ENCODE data around the gene GPR156. TPM values are rescaled to one million over a fixed set of nuclear protein-coding genes. Genes with fewer than 3 reads are reported as not detected.

The GPR156 gene
- total RNA-seq, 1 experiment from 2014 or later: 0.15 TPM

- H3K9me2 ChIP-seq (ENCODE audit: insufficient read depth): no peaks in the 10 kb centered on the region
- intact Hi-C loops (cut with micrococcal nuclease): no loop called here
- H3K79me2 ChIP-seq (ENCODE audit: insufficient read depth, low read length): no peaks in the 10 kb centered on the region
- RAD21 ChIA-PET (ENCODE audit: low non-redundant PET in 1 of 2, low total read pairs in 2 of 2, uncharacterized antibody in 2 of 2, unreplicated experiment in 2 of 2): no interaction called here
- no peak overlapping the region for H2AFZ ChIP-seq (ENCODE audit: low read depth, low read length, poor library complexity, severe bottlenecking)
- no peaks in the 10 kb centered on the region for H4K20me1 ChIP-seq (ENCODE audit: insufficient read depth)
- POLR2A ChIA-PET: no interaction called here
- DNase-seq (ENCODE audit: low read depth, low spot score) (no peak), ATAC-seq (no peak)
- CTCF ChIA-PET: no interaction called here
- H3K4me3 ChIP-seq (replicated peaks in 1 of 2; ENCODE audit: low read depth in 1 of 2, low read length in 2 of 2): no peak overlapping the region
- no peak overlapping the region for H3K27ac ChIP-seq (ENCODE audit: low read depth, low read length)
- no peak overlapping the region for H3K4me2 ChIP-seq (ENCODE audit: low read length)
- no peak overlapping the region for H3K9ac ChIP-seq (ENCODE audit: low read length)
- H3K4me1 ChIP-seq (ENCODE audit: control insufficient read depth in 1 of 2, insufficient read depth in 2 of 2, low read length in 2 of 2): peaks cover 0 to 5% of the 10 kb centered on the region in 2 experiments; a peak in 1 of 4 replicates
- no peaks in the 10 kb centered on the region for H3K36me3 ChIP-seq (ENCODE audit: control insufficient read depth in 1 of 2, insufficient read depth in 2 of 2, low read length in 2 of 2)
- BruUV-seq (replicated peaks): no TSS peak
- TF ChIP-seq FOSL1 (IDR thresholded peaks at IDR 0.05; ENCODE audit: low read depth) (no peak), ZFX (IDR thresholded peaks at IDR 0.05) (no peak)
- H3K27me3 ChIP-seq (ENCODE audit: insufficient read depth, low read length): peaks cover 4% of the 10 kb centered on the region; the same call in 1 of the 2 replicates
- no peaks in the 10 kb centered on the region for H3K9me3 ChIP-seq (ENCODE audit: control insufficient read depth in 1 of 2, insufficient read depth in 1 of 2, low read depth in 1 of 2, low read length in 2 of 2)
Measured at GRCh38 chr3:120162400-120162799, 122.6 kb downstream of the GPR156 start.

GRCh38 chr3:120161902-120162301 lies 123.1 kb downstream of the GPR156 start:
- TF ChIP-seq ZFX (IDR thresholded peaks at IDR 0.05) (no peak), FOSL1 (IDR thresholded peaks at IDR 0.05; ENCODE audit: low read depth) (no peak), EZH2phosphoT487 (IDR thresholded peaks at IDR 0.05; ENCODE audit: borderline replicate concordance) (no peak), EZH2 (IDR thresholded peaks at IDR 0.05) (no peak), ZBTB33 (IDR thresholded peaks at IDR 0.05; ENCODE audit: extremely low read depth, insufficient replicate concordance, low read length) (no peak), ELF1 (IDR thresholded peaks at IDR 0.05; ENCODE audit: borderline replicate concordance, low read depth) (no peak), CTCF (IDR thresholded peaks at IDR 0.05 in 2 of 3, conservative IDR thresholded peaks at IDR 0.05 in 1 of 3; ENCODE audit: borderline replicate concordance in 1 of 3, insufficient read depth in 1 of 3, low read depth in 2 of 3, low read length in 2 of 3) (no peak), JUND (IDR thresholded peaks at IDR 0.05) (no peak), POLR2AphosphoS5 (IDR thresholded peaks at IDR 0.05; ENCODE audit: low read depth, low read length) (no peak)
- Histone ChIP-seq H3K9ac (ENCODE audit: low read length) (no peak overlapping the region), H3K4me1 (ENCODE audit: control insufficient read depth in 1 of 2, insufficient read depth in 2 of 2, low read length in 2 of 2) (peaks cover 0 to 5% of the 10 kb centered on the region in 2 experiments; a peak in 1 of 4 replicates), H3K27me3 (ENCODE audit: insufficient read depth, low read length) (peaks cover 4% of the 10 kb centered on the region; the same call in 1 of the 2 replicates), H2AFZ (ENCODE audit: low read depth, low read length, poor library complexity, severe bottlenecking) (no peak overlapping the region), H3K9me2 (ENCODE audit: insufficient read depth) (no peaks in the 10 kb centered on the region), H4K20me1 (ENCODE audit: insufficient read depth) (no peaks in the 10 kb centered on the region), H3K4me2 (ENCODE audit: low read length) (no peak overlapping the region), H3K79me2 (ENCODE audit: insufficient read depth, low read length) (no peaks in the 10 kb centered on the region), H3K9me3 (ENCODE audit: control insufficient read depth in 1 of 2, insufficient read depth in 1 of 2, low read depth in 1 of 2, low read length in 2 of 2) (no peaks in the 10 kb centered on the region), H3K27ac (ENCODE audit: low read depth, low read length) (no peak overlapping the region), H3K36me3 (ENCODE audit: control insufficient read depth in 1 of 2, insufficient read depth in 2 of 2, low read length in 2 of 2) (no peaks in the 10 kb centered on the region), H3K4me3 (replicated peaks in 1 of 2; ENCODE audit: low read depth in 1 of 2, low read length in 2 of 2) (no peak overlapping the region)
- ChIA-PET CTCF (no interaction called here), RAD21 (ENCODE audit: low non-redundant PET in 1 of 2, low total read pairs in 2 of 2, uncharacterized antibody in 2 of 2, unreplicated experiment in 2 of 2) (no interaction called here), POLR2A (no interaction called here)
- intact Hi-C loops (cut with micrococcal nuclease): no loop called here
- BruUV-seq (replicated peaks): no TSS peak
- DNase-seq (ENCODE audit: low read depth, low spot score): no peak
- ATAC-seq: no peak
